ENCODE results near the gene NONO. TPM values are rescaled to one million over a fixed set of nuclear protein-coding genes. Genes with fewer than 3 reads are reported as not detected.

The NONO gene
- total RNA-seq, 2 experiments from 2014 or later: 440 to 472 TPM

GRCh38 chrX:71239781-71240180 is 43.7 kb upstream of the NONO start:
- Mint-ChIP-seq H3K36me3 (ENCODE audit: low read depth) (peaks cover 55% of the 10 kb centered on the region), H3K27ac (no peak overlapping the region), H3K27me3 (no peaks in the 10 kb centered on the region), H3K9me3 (no peaks in the 10 kb centered on the region), H3K4me1 (ENCODE audit: low read depth) (no peaks in the 10 kb centered on the region), H3K4me3 (no peak overlapping the region)
- ChIA-PET CTCF (no interaction called here), POLR2A (interaction anchor here (0.6 kb wide), 1 partner anchor 397 kb away, joined by 4 read pairs; no protein-coding TSS in a partner anchor)
- DNase-seq (no peak), ATAC-seq (ENCODE audit: poor library complexity) (no peak)
- H3K4me3 ChIP-seq (ENCODE audit: low read length): no peak overlapping the region
- H3K9me3 ChIP-seq (ENCODE audit: control insufficient read depth in 1 of 2, insufficient read depth in 1 of 2, low read length in 2 of 2): no peaks in the 10 kb centered on the region
- TF ChIP-seq CTCF (IDR thresholded peaks at IDR 0.05): no peak
- H3K36me3 ChIP-seq (ENCODE audit: insufficient read depth, low read length): peaks cover 30% of the 10 kb centered on the region
- no peaks in the 10 kb centered on the region for H3K4me1 ChIP-seq (ENCODE audit: insufficient read depth, low read length)
- H3K27me3 ChIP-seq (ENCODE audit: control insufficient read depth in 1 of 2, insufficient read depth in 2 of 2, low read length in 2 of 2): no peaks in the 10 kb centered on the region
- intact Hi-C loops (cut with DNase I, micrococcal nuclease): no loop called here
- no peak overlapping the region for H3K27ac ChIP-seq (ENCODE audit: low read depth in 1 of 2, low read length in 2 of 2)

GRCh38 chrX:71241301-71241700 is 42.1 kb upstream of the NONO start:
- DNase-seq (no peak), ATAC-seq (ENCODE audit: poor library complexity) (no peak)
- Histone ChIP-seq H3K4me1 (ENCODE audit: insufficient read depth, low read length) (no peaks in the 10 kb centered on the region), H3K27me3 (ENCODE audit: control insufficient read depth in 1 of 2, insufficient read depth in 2 of 2, low read length in 2 of 2) (no peaks in the 10 kb centered on the region), H3K27ac (ENCODE audit: low read depth in 1 of 2, low read length in 2 of 2) (no peak overlapping the region), H3K36me3 (ENCODE audit: insufficient read depth, low read length) (peaks cover 39% of the 10 kb centered on the region), H3K4me3 (ENCODE audit: low read length) (no peak overlapping the region), H3K9me3 (ENCODE audit: control insufficient read depth in 1 of 2, insufficient read depth in 1 of 2, low read length in 2 of 2) (no peaks in the 10 kb centered on the region)
- Mint-ChIP-seq H3K9me3 (no peaks in the 10 kb centered on the region), H3K27me3 (no peaks in the 10 kb centered on the region), H3K4me1 (ENCODE audit: low read depth) (no peaks in the 10 kb centered on the region), H3K36me3 (ENCODE audit: low read depth) (peaks cover 68% of the 10 kb centered on the region), H3K27ac (no peak overlapping the region), H3K4me3 (no peak overlapping the region)
- intact Hi-C loops (cut with DNase I, micrococcal nuclease): no loop called here
- no peak for TF ChIP-seq CTCF (IDR thresholded peaks at IDR 0.05)
- ChIA-PET CTCF (no interaction called here), POLR2A (no interaction called here)

GRCh38 chrX:71244359-71245128 is 38.9 kb upstream of the NONO start:
- H3K36me3 Mint-ChIP-seq (ENCODE audit: low read depth): peaks cover 84% of the 10 kb centered on the region
- no peaks in the 10 kb centered on the region for H3K4me1 Mint-ChIP-seq (ENCODE audit: low read depth)
- H3K9me3 Mint-ChIP-seq: no peaks in the 10 kb centered on the region
- peaks cover 55% of the 10 kb centered on the region for H3K36me3 ChIP-seq (ENCODE audit: insufficient read depth, low read length)
- no peak for TF ChIP-seq CTCF (IDR thresholded peaks at IDR 0.05)
- H3K4me3 Mint-ChIP-seq: no peak overlapping the region
- no peaks in the 10 kb centered on the region for H3K4me1 ChIP-seq (ENCODE audit: insufficient read depth, low read length)
- CTCF ChIA-PET: interaction anchor here (0.6 to 0.7 kb wide), 2 partner anchors 61 to 79 kb away, joined by 3 read pairs; no protein-coding TSS in a partner anchor
- H3K27me3 Mint-ChIP-seq: no peaks in the 10 kb centered on the region
- no peak overlapping the region for H3K27ac ChIP-seq (ENCODE audit: low read depth in 1 of 2, low read length in 2 of 2)
- H3K4me3 ChIP-seq (ENCODE audit: low read length): no peak overlapping the region
- intact Hi-C loops (cut with DNase I, micrococcal nuclease): no loop called here
- H3K9me3 ChIP-seq (ENCODE audit: control insufficient read depth in 1 of 2, insufficient read depth in 1 of 2, low read length in 2 of 2): no peaks in the 10 kb centered on the region
- ATAC-seq (ENCODE audit: poor library complexity) (no peak), DNase-seq (no peak)
- no peak overlapping the region for H3K27ac Mint-ChIP-seq
- no peaks in the 10 kb centered on the region for H3K27me3 ChIP-seq (ENCODE audit: control insufficient read depth in 1 of 2, insufficient read depth in 2 of 2, low read length in 2 of 2)
- POLR2A ChIA-PET: interaction anchor here (0.9 kb wide), 1 partner anchor 48 kb away, joined by 3 read pairs; no protein-coding TSS in a partner anchor
